PC-9 (cell line): Measurements from ENCODE around the gene ASTN2. TPM values are rescaled to one million over a fixed set of nuclear protein-coding genes. Genes with fewer than 3 reads are reported as not detected.

Experiments used
- BruUV-seq: library from RNA; stranded (reverse); fragments of 400-500 nt; replicated peaks from 2 replicates; lab custom pipeline; 2021; lab: Mats Ljungman, UMichigan
- CTCF ChIA-PET: fragments of 300-600 bp; sonication (Branson Sonifier 250); formaldehyde crosslinking; loops from one replicate; lab custom pipeline; 2022; ENCODE audit warnings: antibody characterized with exemption; lab: Charles Lee
- POLR2A ChIA-PET: fragments of 300-600 bp; sonication (Branson Sonifier 250); formaldehyde crosslinking; loops from one replicate; lab custom pipeline; 2022; ENCODE audit warnings: antibody characterized with exemption; ENCODE audit not compliant: unreplicated experiment; lab: Charles Lee
- DNase-seq, 2 experiments: peaks; one replicate each; pipeline versions ENCODE4 v3.0.0 to v3.0.0-alpha.2; 2015 to 2022; ENCODE audit warnings: mixed read lengths in 1 of 2
- H2AFZ ChIP-seq: fragments of 200-600 bp; sonication (generic); 2 replicates; pipeline ENCODE4 v1.8.1; 2017; ENCODE audit warnings: antibody characterized with exemption
- H3F3A ChIP-seq: fragments of 200-600 bp; sonication (generic); 2 replicates; pipeline ENCODE4 v1.8.1; 2017; ENCODE audit warnings: antibody characterized with exemption, mild to moderate bottlenecking, low read depth; ENCODE audit not compliant: insufficient read depth
- H3K27ac ChIP-seq: fragments of 200-600 bp; sonication (generic); 2 replicates; pipeline ENCODE4 v1.6.1; 2016; ENCODE audit warnings: mixed run types
- H3K27me3 ChIP-seq: fragments of 200-600 bp; sonication (generic); 2 replicates; pipeline ENCODE4 v1.6.1; 2016; ENCODE audit warnings: low read depth, mixed run types; ENCODE audit not compliant: insufficient read depth
- H3K36me3 ChIP-seq: fragments of 200-600 bp; sonication (generic); 2 replicates; pipeline ENCODE4 v1.6.1; 2016; ENCODE audit warnings: low read depth, mixed run types
- H3K4me1 ChIP-seq: fragments of 200-600 bp; sonication (generic); replicated peaks from 2 replicates; pipeline ENCODE4 v1.6.1; 2016; ENCODE audit warnings: mixed run types; ENCODE audit not compliant: insufficient read depth
- H3K4me2 ChIP-seq: fragments of 200-600 bp; sonication (generic); 2 replicates; pipeline ENCODE4 v1.6.1; 2017; ENCODE audit warnings: mixed run types
- H3K4me3 ChIP-seq: fragments of 200-600 bp; sonication (generic); 2 replicates; pipeline ENCODE4 v1.6.1; 2016; ENCODE audit warnings: mixed run types
- H3K79me2 ChIP-seq: fragments of 200-600 bp; sonication (generic); 2 replicates; pipeline ENCODE4 v1.6.1; 2017; ENCODE audit warnings: low read depth, mixed run types
- H3K9me2 ChIP-seq: fragments of 200-600 bp; sonication (generic); 2 replicates; pipeline ENCODE4 v1.8.1; 2017; ENCODE audit warnings: mild to moderate bottlenecking; ENCODE audit not compliant: insufficient read depth
- H3K9me3 ChIP-seq: fragments of 200-600 bp; sonication (generic); 2 replicates; pipeline ENCODE4 v1.8.1; 2016; ENCODE audit warnings: low read depth; ENCODE audit not compliant: insufficient read depth
- H4K20me1 ChIP-seq: fragments of 200-600 bp; sonication (generic); 2 replicates; pipeline ENCODE4 v1.8.1; 2017; ENCODE audit not compliant: insufficient read depth
- EZH2 ChIP-seq: fragments of 200-600 bp; sonication (generic); IDR thresholded peaks from 2 replicates; pipeline ENCODE4 v1.8.0; 2017; ENCODE audit warnings: antibody characterized with exemption, low read depth
- intact Hi-C: fragments of 100-400 bp; cut with micrococcal nuclease; formaldehyde crosslinking; loops from one replicate; pipeline ENCODE4 v1.10.0; 2022; ENCODE audit not compliant: unreplicated experiment
- total RNA-seq: library from RNA; stranded (reverse); gene quantifications from 2 replicates; pipeline ENCODE4 v1.2.3, GENCODE V29; 2021
- TF ChIP-seq, protein P1 (sequence below): fragments of 200-600 bp; sonication (generic); conservative IDR thresholded peaks from 2 replicates; pipeline ENCODE4 v1.6.1; 2017; ENCODE audit warnings: mixed run types, antibody characterized with exemption, mild to moderate bottlenecking, moderate library complexity

ASTN2 gene
- total RNA-seq, 1 experiment from 2014 or later, result 6.2 TPM

DNA sequence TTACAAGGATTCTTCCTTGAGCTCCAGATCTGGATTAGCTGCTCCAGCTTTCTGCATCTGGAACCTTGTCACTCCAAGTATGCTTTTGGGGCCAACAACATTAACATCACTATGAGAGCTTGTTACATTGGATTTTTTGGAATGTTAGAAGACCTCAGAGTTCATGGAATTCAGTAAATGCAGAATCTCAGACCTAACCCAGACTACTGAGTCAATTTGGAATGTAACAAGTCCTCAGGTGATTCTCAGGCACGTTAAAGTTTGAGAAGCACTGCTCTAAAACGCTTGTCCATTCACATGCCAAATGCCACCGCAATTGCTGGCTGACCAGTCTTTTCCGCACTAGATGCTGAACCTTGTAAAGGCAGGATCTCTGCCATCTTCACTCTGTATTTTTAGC lies 979.2 kb downstream of the ASTN2 start:
- Histone ChIP-seq H3K27me3 (no peaks in the 10 kb centered on the region), H3K4me1 (no peaks in the 10 kb centered on the region), H3K79me2 (no peaks in the 10 kb centered on the region), H2AFZ (no peak overlapping the region), H3K27ac (no peak overlapping the region), H3K9me2 (0 out of 2 replicates have a peak, but pooled peaks cover 3% of the 10 kb centered on the region), H4K20me1 (no peaks in the 10 kb centered on the region), H3K4me3 (no peak overlapping the region), H3K9me3 (no peaks in the 10 kb centered on the region), H3K36me3 (no peaks in the 10 kb centered on the region), H3F3A (no peaks in the 10 kb centered on the region), H3K4me2 (no peak overlapping the region)
- CTCF ChIA-PET, result no interaction called here
- TF ChIP-seq EZH2, result no peak
- TF ChIP-seq, protein P1, sequence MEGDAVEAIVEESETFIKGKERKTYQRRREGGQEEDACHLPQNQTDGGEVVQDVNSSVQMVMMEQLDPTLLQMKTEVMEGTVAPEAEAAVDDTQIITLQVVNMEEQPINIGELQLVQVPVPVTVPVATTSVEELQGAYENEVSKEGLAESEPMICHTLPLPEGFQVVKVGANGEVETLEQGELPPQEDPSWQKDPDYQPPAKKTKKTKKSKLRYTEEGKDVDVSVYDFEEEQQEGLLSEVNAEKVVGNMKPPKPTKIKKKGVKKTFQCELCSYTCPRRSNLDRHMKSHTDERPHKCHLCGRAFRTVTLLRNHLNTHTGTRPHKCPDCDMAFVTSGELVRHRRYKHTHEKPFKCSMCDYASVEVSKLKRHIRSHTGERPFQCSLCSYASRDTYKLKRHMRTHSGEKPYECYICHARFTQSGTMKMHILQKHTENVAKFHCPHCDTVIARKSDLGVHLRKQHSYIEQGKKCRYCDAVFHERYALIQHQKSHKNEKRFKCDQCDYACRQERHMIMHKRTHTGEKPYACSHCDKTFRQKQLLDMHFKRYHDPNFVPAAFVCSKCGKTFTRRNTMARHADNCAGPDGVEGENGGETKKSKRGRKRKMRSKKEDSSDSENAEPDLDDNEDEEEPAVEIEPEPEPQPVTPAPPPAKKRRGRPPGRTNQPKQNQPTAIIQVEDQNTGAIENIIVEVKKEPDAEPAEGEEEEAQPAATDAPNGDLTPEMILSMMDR, result no peak
- POLR2A ChIA-PET, result no interaction called here
- no TSS peak for BruUV-seq
- DNase-seq, result no peak
- intact Hi-C loops, result no loop called here

DNA sequence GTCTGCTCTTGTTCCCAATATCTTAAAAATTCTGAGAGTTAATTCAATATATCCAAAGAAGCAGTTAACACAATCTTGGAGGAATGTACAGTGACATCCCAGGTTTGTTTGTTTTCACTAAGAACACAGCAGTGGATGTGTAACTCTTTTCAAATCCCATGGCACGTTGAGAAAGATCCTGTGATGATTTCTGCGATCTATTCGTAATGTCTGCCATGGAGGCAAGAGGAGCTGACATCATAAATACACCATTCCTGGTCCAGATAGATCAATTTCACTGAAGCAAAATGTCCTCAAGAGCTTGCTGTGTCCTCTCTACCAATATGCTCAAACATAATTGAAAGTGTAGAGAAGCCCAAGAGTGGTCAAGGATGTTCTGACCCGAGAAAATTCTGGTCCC lies 980.5 kb downstream of the ASTN2 start:
- H4K20me1 ChIP-seq, result no peaks in the 10 kb centered on the region
- H2AFZ ChIP-seq, result no peak overlapping the region
- intact Hi-C loops, result no loop called here
- CTCF ChIA-PET, result no interaction called here
- TF ChIP-seq, protein P1, result no peak
- no peak for TF ChIP-seq EZH2
- POLR2A ChIA-PET, result no interaction called here
- 0 out of 2 replicates have a peak, but pooled peaks cover 3% of the 10 kb centered on the region for H3K9me2 ChIP-seq
- no peaks in the 10 kb centered on the region for H3K27me3 ChIP-seq
- no peaks in the 10 kb centered on the region for H3K4me1 ChIP-seq
- DNase-seq, result no peak
- no peaks in the 10 kb centered on the region for H3K36me3 ChIP-seq
- no peaks in the 10 kb centered on the region for H3K9me3 ChIP-seq
- no TSS peak for BruUV-seq
- no peak overlapping the region for H3K4me3 ChIP-seq
- no peak overlapping the region for H3K27ac ChIP-seq
- no peak overlapping the region for H3K4me2 ChIP-seq
- H3K79me2 ChIP-seq, result no peaks in the 10 kb centered on the region
- no peaks in the 10 kb centered on the region for H3F3A ChIP-seq

DNA sequence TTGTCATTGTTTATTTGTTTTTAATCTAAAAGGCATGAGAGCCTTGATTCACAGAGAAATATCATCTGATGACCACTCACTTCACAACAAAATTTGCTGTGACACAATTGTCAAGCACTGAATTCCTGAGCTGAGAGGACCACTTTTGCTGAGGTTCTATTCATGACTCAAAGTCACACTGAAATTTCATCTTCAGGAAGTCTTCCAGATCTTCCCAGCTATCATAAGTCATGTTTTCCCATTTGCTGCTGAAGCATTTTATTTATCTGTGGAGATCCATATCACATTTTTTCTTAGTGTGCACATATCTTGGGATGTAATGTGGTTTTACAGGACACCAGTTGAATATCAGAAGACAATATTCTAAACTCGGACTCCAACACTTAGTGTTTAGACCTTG lies 982.8 kb downstream of the ASTN2 start:
- ChIA-PET POLR2A (no interaction called here), CTCF (no interaction called here)
- no peak overlapping the region for H3K27ac ChIP-seq
- no peak overlapping the region for H2AFZ ChIP-seq
- no peaks in the 10 kb centered on the region for H3K36me3 ChIP-seq
- no peaks in the 10 kb centered on the region for H3K79me2 ChIP-seq
- no peaks in the 10 kb centered on the region for H3K27me3 ChIP-seq
- TF ChIP-seq, protein P1, result no peak
- no peak for TF ChIP-seq EZH2
- no peaks in the 10 kb centered on the region for H3K9me3 ChIP-seq
- no TSS peak for BruUV-seq
- no peak overlapping the region for H3K4me2 ChIP-seq
- intact Hi-C loops, result no loop called here
- H3K9me2 ChIP-seq, result 0 out of 2 replicates have a peak, but pooled peaks cover 3% of the 10 kb centered on the region
- DNase-seq, result no peak
- H3K4me3 ChIP-seq, result no peak overlapping the region
- H3F3A ChIP-seq, result no peaks in the 10 kb centered on the region
- H3K4me1 ChIP-seq, result no peaks in the 10 kb centered on the region
- H4K20me1 ChIP-seq, result no peaks in the 10 kb centered on the region
